Epithelial cell of prostate (primary cell): Measurements from ENCODE around the gene ABCG4.
"Not testable (repeated sequence)": the region's sequence is repeated elsewhere in the genome, so short reads cannot be mapped to it uniquely, and the experiment has no call there.

Experiments
- DNase-seq: peaks from one replicate; pipeline ENCODE4 v3.0.0-alpha.2; 2011; ENCODE audit warnings: low read depth, low spot score
- H3K27ac ChIP-seq: fragments of 450-650 bp; 2 replicates; pipeline ENCODE4 v1.5.1; 2017; ENCODE audit warnings: mild to moderate bottlenecking

The ABCG4 gene

DNA sequence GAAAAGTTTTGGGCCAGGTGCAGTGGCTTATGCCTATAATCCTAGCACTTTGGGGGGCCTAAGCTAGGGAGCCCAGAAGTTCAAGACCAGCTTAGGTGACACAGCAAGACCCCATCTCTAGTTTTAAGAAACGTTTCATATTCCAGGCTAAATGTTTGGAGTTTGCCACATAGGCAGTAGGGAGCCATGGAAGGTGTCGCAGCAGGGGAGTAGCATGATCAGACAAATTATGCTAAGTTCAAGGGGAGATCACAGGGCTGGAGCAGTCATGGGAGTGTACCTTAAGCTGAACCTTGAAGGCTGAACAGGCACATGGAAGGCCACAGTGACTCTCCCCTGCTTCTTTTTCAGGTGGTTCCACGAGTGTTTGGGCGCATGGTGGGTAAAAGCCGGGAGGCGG, 30.5 kb downstream of the ABCG4 start:
- DNase-seq, result no peak
- no peak overlapping the region for H3K27ac ChIP-seq

DNA sequence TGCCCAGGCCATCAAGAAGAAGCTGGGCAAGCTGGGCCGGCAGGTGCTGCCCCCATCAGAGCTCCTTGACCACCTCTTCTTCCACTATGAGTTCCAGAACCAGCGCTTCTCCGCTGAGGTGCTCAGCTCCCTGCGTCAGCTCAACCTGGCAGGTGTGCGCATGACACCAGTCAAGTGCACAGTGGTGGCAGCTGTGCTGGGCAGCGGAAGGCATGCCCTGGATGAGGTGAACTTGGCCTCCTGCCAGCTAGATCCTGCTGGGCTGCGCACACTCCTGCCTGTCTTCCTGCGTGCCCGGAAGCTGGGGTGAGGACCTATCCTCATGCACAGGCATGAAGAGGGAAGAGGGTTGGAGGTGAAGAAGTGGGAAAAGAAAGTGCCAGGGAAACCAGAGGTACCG, 31.1 kb downstream of the ABCG4 start:
- no peak for DNase-seq
- no peak overlapping the region for H3K27ac ChIP-seq

DNA sequence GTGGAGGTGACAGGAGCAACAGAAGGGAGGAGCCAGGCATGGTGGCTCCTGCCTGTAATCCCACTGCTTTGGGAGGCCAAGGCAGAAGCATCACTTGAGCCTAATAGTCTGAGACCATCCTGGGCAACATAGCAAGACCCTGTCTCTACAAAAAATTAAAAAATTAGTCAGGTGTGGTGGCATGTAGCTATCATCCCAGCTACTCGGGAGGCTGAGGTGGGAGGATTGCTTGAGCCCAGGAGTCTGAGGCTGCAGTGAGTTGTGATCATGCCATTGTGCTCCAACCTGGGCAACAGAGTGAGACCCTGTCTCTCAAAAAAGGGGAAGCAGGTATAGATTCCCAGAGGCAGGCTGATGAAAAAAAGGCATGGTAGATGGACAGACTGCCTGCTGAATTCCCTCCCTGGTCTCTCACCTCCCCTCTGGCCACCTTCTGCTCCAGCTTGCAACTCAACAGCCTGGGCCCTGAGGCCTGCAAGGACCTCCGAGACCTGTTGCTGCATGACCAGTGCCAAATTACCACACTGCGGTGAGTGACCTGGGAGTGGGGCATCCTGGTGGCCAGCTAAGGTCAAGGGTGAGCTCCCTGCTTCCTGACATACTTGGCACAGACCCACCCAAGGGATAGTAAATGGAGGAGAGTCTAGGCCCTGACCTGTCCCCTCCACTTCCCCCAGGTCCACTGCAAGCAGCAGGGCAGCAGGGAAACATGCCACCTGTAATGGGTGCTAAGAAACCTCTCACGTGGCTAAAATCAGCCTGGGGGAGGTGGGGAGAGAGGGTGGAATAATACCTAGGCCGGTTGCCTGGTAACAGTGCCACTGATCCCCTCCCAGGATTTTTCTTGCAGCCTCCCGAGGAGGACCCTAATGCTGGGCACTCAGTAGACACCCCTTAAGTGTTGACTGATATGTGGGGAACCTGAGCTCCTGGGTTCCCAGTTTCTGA, 32.2 kb downstream of the ABCG4 start:
- no peak overlapping the region for H3K27ac ChIP-seq
- DNase-seq, result no peak

DNA sequence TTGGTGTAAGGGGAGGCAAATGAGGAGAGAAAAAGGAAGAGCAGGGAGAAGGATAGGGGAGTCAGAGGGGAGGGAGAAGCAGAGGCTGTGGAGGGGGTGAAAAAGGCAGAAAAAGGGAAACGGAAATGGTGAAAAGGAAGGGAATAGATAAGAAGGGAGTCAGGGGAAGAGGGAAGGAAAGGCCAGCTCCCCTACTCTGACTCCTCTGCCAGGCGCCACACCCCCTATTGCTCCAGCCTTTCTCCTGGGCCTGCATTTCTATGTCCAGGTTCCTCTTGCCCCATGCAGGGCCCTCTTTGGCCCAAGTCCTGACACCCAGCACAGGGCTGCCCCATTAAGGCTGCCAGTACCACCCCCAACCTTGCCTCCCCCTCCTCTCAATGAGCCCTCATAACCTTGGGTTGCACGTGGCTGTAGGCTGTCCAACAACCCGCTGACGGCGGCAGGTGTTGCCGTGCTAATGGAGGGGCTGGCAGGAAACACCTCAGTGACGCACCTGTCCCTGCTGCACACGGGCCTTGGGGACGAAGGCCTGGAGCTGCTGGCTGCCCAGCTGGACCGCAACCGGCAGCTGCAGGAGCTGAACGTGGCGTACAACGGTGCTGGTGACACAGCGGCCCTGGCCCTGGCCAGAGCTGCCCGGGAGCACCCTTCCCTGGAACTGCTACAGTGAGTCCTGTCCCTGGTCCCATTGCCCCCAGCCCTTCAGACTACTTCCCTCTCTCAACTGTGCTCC, 33.0 kb downstream of the ABCG4 start:
- no peak for DNase-seq
- H3K27ac ChIP-seq, result no peak overlapping the region

DNA sequence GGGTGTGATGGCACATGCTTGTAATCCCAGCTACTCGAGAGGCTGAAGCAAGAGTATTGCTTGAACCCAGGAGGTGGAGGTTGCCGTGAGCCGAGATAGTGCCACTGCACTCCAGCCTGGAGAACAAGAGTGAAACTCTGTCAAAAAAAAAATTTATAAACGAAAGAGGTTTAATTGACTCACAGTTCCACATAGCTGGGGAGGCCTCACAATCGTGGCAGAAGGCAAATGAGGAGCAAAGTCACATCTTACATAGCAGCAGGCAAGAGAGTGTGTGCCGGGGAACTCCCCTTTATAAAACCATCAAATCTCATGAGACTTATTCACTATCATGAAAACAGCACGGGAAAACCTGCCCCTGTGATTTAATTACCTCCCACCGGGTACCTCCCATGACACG, 35.5 kb downstream of the ABCG4 start:
- not testable (repeated sequence) for DNase-seq, H3K27ac ChIP-seq

DNA sequence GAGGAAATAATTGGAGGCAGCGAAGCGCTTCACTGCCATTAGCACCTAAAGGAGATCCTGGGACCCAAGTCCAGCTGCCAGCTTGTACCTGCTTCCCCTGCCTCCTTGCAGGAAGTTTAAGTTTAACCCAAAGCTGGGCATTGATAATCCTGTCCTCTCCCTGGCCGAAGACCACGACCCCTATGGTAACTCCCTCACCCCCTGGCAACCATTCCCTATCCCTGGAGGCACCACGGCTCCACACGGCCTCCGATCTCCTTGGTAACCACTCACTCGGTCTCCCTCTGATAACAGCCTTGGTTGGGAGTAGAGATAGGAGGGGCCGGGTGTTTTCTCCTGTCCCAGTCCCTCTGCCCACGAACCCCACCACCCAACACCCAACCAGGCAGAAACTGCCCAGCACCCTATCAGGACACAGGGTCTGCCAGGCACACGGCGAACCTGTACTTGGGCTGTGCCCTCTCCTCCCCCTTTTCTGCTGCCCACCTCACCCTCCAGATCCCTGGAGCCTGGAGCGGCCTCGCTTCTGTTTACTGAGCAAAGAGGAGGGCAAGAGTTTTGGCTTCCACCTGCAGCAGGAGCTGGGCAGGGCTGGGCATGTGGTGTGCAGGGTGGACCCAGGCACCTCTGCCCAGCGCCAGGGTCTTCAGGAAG, 37.3 kb downstream of the ABCG4 start:
- H3K27ac ChIP-seq, result no peak overlapping the region
- DNase-seq, result no peak

DNA sequence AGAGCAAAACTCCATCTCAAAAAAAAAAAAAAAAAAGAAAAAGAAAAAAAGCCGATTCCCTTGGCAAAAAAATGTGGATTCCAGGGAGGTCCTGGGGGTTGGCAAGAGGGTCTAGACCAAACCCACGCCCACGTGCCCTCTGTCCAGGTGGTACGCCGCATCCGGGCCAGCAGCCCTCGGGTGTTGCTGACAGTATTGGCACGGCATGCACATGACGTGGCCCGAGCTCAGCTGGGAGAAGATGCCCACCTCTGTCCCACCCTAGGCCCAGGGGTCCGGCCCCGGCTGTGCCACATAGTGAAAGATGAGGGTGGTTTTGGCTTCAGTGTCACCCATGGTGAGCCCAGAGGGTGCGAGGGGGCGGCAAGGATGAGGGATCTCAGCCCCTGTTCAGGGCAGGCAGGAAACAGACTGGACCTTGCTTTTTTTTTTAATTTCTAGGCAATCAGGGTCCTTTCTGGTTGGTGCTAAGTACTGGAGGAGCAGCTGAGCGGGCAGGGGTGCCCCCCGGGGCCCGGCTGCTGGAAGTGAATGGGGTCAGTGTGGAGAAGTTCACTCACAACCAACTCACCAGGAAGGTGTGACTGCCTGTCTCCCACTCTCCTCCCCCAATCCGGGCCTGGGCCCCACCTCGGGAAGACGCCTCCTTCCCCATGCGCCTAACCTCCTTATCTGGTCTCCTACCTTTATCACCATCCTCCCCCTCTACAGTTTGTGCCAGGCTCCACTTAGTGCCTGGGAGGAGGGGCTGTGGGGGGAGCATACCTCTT, 38.5 kb downstream of the ABCG4 start:
- no peak overlapping the region for H3K27ac ChIP-seq
- no peak for DNase-seq

DNA sequence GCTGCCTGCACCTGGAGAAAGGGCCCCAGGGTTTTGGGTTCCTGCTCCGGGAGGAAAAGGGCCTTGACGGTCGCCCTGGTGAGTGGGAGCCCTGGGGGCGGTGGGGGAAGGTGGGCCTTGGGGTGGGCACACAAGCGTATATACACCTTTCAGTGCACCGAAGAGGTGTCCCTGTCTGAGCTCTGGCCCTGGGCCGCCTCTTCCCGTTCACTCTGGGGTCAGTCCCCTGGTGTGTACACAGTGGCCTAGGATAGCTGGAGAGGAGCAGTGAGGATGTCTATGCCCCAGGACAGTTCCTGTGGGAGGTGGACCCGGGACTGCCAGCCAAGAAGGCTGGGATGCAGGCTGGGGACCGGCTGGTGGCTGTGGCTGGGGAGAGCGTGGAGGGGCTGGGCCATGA, 39.2 kb downstream of the ABCG4 start:
- H3K27ac ChIP-seq, result no peak overlapping the region
- no peak for DNase-seq

DNA sequence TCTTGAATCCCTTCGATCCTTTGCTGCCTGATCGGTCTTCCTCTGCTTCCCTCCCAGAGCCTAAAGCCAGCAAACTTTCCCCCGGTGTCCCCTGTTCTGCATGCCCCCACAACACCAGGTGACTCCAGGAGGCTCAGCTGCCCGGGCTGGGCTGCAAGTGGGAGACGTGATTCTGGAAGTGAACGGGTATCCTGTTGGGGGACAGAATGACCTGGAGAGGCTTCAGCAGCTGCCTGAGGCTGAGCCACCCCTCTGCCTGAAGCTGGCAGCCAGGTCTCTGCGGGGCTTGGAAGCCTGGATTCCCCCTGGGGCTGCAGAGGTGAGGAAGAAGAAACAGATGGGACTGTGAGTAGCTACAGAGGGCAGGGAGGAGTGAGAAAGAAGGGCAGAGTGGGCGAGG, 40.0 kb downstream of the ABCG4 start:
- H3K27ac ChIP-seq, result no peak overlapping the region
- DNase-seq, result no peak

DNA sequence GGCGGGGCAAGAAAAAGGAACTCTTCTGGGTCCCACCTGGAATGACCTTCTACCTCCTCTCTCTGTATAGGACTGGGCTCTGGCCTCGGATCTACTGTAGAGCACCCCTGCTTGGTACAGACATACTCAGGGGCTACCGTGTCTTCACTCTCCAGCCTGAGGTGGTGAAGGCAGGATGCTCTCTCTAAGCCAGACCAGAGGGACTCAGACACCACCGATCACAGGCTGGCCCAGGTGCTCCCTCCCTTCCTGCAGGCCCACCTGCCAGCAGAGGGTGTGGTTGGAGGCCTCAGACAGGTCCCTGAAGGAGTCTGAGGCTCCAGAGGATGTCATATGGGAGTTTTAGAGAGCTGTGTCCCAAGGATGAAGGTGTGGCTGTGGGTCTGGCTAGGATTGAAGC, 40.5 kb downstream of the ABCG4 start:
- H3K27ac ChIP-seq, result no peak overlapping the region
- DNase-seq, result no peak

DNA sequence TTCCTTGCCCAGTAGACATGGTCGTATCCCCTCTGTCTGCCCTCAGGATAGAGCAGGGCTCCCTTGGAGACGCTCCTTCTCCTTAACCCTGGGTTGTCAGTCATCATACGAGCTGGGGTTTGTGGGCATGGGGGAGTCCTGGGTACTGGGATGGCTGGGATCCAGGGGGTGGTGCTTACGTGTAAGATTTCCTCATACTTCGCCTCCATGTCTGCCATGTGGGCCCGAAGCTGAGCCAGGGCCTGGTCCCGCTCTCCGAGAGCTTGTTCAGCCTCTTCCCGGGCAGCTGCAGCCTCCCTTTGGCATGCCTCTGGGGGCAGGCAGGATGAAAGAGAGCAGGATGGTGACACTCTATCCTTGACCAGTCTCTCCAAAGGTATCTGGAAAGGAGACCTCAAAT, 41.7 kb downstream of the ABCG4 start:
- H3K27ac ChIP-seq, result no peak overlapping the region
- no peak for DNase-seq

DNA sequence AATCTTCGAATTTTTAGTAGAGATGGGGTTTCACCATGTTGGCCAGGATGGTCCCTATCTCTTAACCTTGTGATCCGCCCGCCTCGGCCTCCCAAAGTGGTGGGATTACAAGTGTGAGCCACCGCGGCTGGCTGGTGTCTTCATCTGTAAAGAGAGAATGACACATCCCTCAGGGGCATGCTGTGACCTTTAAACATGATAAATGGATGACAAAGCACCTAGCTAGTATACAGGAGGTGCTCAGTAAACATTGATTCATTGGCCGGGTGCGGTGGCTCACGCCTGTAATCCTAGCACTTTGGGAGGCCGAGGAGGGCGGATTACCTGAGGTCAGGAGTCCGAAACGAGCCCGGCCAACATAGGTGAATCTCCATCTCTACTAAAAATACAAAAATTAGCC, 42.4 kb downstream of the ABCG4 start:
- DNase-seq, H3K27ac ChIP-seq: not testable (repeated sequence)

DNA sequence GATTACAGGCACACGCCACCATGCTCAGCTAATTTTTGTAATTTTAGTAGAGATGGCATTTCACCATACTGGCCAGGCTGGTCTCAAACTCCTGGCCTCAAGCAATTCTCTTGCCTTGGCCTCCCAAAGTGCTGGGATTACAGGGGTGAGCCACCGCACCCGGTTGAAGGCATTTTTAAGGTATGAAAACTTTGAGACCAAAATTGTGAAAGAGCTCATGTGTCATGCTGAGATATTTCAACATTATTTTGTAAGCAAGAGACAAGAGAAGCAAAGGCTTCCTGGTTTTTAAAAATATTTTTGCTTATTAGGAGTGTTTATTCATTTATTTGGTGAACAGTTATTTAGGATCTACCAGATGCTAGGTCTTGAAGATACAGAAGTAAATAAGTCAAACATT, 43.3 kb downstream of the ABCG4 start:
- no peak for DNase-seq
- no peak overlapping the region for H3K27ac ChIP-seq

DNA sequence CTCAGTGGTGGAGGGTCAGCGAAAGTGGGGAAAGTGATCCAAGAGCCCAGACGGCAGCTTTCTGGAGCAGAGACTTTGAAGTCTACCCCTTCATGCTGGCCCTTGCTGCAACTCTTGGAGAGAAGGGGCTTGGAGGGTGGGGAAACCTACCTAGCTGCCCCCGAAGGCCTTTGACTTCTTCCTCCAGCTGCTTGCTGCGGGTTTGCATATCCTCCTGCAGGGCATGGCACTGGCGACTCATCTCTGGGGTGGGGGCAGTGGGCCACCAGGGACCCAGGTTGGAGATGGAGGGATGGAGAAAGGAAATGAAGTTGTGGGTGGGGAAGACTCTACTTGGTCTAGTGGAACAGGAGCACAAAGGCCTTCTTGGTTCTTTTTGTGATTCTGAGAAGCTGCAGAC, 44.1 kb downstream of the ABCG4 start:
- H3K27ac ChIP-seq, result no peak overlapping the region
- DNase-seq, result no peak

DNA sequence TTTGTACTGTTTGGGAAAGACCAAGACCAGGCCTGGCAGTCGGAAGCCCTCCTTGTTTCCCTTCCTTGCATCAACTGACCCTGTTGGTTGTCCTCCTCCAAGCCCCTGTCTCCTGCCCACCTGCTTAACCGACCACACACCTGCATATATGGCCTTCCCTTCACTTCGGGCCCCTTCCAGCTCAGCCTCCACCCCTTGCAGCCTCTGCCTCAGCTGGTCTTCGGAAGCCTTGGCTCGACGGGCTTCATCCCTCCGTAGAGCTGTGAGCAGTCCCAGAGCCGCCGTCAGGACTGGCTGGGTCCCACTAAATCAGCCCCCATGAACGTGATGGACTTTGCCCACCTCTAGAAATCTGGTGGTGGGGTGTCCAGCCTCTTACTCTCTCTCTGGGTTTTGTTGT, 44.8 kb downstream of the ABCG4 start:
- no peak overlapping the region for H3K27ac ChIP-seq
- DNase-seq, result no peak

DNA sequence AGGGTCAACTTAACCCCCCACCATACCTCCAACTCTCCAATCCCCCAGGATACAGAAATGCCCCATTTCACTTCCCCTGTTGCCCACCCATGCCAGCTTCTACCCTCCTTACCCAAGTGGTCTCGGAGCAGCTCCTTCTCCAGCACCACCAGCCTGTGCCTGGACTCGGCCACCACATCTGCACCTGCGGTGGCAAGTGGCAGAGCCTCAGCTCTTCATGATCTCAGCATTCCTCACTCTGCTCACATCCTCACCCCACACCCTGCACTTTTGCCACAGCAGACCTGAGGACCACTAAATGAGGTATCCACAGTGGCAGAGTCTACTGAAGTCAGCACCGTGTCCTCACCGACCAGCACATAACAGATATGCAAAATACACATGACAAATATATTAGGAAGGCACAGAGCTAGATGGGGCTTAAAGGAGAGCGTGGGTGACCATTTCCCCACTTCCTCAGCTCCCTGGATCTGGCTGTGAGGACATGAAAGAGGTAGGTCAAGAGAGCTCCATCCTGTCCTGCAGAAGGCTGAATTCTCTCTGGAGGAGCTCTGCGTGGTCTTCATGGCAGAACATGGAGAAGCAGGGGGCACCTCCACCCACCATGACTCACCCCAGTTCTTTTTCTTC, 46.1 kb downstream of the ABCG4 start:
- no peak for DNase-seq
- H3K27ac ChIP-seq, result no peak overlapping the region

DNA sequence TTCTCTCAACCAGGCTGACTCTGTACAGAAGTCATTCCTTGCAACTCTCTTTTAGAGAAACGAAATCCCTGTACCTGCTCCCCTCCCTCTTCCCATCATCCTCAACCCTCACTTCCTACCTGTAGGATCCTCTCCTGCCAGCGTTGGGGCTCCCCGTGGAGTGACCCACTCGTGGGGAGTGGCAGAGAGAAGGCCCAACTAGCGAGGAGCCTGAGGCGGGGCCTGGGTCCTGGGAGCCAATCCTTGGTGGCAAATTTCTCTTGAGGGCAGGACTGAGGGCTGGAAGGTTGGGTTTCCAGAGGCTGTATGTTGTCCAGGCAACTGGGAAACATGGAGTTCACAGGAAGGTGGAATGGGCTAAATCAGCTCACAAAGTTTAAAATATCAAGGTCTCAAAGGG, 46.8 kb downstream of the ABCG4 start:
- no peak overlapping the region for H3K27ac ChIP-seq
- DNase-seq, result no peak

DNA sequence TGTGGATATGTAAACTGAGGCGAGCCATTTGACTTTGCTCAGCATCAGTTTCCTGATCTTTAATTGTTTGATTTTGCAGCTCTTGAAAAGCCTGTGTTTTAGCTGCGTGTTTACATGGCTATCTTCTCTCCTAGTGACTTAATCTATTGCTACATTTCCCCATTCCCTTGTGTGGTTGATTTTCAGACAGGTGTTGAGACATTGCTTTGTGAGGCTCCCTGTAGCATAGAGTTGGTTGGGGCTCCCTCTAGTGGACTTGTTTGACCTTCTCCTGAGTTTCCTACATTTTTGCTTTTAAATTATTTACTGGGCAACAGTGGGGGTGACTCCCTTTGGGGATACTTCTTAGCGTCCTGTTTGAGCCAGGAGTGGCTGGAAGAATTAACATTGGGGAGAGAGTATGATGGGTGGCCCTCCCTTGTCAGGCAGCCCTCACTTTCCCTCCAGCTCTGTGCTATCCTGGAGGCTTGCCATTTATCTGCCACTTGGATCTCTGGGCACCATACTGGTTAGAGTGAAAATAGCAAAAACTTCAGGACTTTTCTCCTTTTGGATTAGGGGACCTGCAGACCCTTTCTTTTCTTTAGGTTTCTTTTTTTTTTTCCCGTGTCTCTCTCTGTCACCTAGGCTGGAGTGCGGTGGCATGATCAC, 48.1 kb downstream of the ABCG4 start:
- H3K27ac ChIP-seq, result no peak overlapping the region
- peak; percentile 51 for DNase-seq

DNA sequence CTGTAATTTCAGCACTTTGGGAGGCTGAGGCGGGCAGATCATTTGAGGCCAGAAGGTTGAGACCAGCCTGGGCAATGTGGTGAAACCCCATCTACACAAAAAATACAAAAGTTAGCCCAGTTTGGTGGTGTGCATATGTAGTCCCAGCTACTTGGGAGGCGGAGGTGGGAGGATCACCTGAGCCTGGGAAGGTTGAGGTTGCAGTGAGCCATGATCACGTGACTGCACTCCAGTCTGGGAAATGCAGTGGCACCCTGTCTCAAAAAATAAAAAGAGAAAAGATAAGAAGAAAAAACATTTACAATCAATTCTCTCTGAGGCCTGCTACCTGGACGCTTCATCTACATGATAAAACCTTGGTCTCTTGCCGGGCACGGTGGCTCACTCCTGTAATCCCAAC, 50.1 kb downstream of the ABCG4 start:
- no peak overlapping the region for H3K27ac ChIP-seq
- no peak for DNase-seq
